GM12892 (cell line): ENCODE results near the gene CYBA.

ENCODE experiments used
- POLR2A ChIP-seq: IDR thresholded peaks from 2 replicates; pipeline ENCODE4 v1.6.1; 2011; ENCODE audit warnings: low read depth, low read length, control low read depth
- POLR2AphosphoS5 ChIP-seq: IDR thresholded peaks from 2 replicates; pipeline ENCODE4 v1.6.1; 2011; ENCODE audit warnings: low read depth, low read length, control low read depth
- TAF1 ChIP-seq: IDR thresholded peaks from 2 replicates; pipeline ENCODE4 v1.6.1; 2011; ENCODE audit warnings: low read depth, mild to moderate bottlenecking, control low read depth, low read length, borderline replicate concordance

- TF ChIP-seq POLR2A (no peak), POLR2AphosphoS5 (no peak), TAF1 (no peak)
Measured at GRCh38 chr16:88600539-88600896, 50.3 kb downstream of the CYBA start.
